ENCODE measurements around the gene CSE1L.
"Not testable (repeated sequence)": the region's sequence is repeated elsewhere in the genome, so short reads cannot be mapped to it uniquely, and the experiment has no call there.

Gene CSE1L

DNA sequence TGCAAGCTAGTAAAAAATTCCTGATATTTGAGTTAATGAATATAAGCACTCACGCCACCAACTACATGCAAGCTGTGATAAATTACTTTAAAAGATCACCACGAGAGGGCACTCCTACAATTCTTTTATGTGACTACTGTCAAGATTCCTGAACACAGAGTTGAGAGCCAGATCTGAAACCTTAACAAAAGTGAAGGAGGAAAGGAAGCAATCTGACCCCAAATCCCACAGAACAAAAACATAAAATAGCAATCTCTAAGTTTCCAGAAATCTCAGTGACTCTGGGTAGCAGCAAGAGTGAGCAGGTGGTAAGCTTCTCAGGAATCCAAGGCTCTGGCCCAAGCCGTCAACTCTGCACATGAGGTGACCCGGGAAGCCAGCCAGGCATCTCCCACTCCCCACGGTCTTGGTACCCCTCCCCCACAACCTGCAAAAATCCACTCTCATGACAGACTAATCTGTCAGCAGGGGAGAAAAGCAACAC, 86.9 kb downstream of the CSE1L start:
- no peak for DNase-seq (ENCODE audit: low read depth)

DNA sequence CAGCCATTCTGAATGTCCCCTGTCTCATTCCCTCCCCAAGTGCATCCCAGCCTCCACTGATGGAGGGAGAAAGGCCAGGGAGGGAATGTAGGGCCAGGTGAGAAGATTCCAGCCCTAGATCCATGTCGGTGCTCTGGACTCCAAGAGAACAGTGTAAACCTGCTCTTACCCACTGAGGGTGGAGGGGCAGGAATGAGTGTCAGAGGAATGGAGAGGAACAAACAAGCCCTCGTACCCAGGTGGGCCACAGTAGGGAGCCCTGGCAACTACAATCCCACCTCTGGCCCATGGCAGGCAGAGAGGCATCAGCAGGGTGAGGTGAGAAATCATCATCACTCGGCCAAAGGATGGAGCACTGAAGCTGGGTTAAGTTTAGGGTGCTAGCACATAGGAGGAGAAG, 87.5 kb downstream of the CSE1L start:
- no peak for DNase-seq (ENCODE audit: low read depth)

DNA sequence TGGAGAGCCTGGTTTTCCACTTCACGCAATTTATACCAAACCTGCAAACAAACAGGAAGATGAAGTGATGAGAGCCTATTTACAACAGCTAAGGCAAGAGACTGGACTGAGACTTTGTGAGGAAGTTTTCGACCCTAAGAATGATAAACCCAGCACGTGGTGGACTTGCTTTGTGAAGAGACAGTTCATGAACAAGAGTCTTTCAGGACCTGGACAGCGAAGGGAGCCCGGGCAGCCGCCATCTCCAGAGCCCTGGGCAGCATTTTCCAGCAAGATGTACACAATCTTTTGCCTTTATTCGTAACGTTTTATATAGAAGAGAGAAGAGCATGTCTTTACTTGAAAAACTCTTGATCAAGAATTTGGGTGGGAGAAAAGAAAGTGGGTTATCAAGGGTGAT, 88.7 kb downstream of the CSE1L start:
- not testable (repeated sequence) for DNase-seq (ENCODE audit: low read depth)

DNA sequence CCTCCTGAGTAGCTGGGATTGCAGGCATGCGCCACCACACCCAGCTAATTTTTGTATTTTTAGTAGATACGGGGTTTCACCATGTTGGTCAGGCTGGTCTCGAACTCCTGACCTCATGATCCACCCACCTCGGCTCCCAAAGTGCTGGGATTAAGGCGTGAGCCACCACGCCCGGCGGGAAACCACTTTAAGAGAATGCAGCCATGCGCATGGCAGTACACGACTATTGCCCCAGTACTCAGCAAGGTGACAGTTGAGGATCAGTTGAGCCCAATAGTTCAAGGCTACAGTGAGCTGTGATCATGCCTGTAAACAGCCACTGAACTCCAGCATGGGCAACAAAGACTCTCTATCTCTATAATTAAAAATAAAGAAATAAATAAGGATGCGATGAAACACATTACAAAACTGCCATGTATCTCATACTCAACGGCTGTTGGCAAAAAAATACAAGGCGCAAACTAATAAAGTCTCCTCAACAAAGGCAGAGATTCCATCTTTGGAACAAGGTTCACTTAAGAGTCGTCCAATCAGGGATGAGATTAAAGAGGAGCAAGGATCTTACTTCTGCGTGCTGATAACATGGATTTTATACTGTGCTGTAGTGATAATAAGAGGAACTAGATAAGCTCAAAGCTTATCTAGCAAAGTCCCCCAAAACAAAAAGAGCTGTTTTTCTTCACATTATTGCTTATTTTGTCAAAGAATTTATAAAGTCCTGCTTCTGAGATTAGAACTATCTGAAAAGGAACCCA, 90.9 kb downstream of the CSE1L start:
- DNase-seq (ENCODE audit: low read depth), result no peak

DNA sequence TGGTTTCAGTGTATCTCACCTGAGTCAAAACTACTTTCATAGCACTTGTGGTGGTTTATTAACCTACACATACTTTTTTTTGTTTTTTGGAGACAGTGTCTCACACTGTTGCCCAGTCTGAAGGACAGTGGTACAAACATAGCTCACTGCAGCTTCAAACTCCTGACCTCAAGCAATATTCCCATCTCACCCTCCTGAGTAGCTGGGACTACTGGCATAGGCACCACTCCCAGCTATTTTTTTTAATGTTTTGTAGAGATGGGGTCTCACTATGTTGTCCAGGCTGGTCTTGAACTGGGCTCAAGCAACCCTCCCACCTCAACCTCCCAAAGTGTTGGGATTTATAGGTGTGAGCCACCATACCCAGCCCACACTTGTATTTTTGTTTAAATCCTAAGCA, 92.3 kb downstream of the CSE1L start:
- no peak for DNase-seq (ENCODE audit: low read depth)

DNA sequence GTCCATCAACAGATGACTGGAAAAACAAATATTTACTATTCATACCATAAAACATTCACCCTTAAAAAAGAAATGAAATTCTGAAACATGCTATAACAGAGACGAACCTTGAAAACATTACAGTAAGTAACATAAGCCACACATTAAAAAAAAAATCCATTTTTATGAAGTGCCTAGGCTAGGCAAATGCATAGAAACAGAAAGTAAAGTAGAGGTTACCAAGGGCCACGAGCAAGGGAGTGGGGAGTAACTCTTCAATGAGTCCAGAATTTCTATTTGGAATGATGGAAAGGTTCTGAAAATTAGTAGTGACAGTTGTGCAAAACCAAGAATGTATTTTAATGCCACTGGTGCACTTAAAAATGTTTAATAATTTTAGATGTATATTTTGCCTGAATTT, 94.3 kb downstream of the CSE1L start:
- DNase-seq (ENCODE audit: low read depth), result no peak

DNA sequence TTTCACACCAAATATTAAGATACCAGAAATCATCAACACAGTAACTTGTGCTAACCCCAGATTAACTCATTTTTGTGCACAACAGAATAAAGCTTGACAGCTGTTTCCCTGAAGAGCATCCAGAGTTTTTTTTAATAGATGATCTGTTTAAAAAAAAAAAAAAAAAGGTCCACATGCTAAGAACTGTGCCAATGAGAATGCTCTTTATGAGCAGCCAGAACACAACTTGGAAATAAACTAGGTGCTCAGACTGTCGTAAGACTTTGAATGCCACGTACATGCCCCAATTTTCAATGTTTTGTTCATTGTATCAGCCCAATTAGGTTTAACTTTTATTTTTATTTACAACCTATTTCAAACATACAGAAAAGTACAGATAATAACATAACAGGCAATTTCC, 94.7 kb downstream of the CSE1L start:
- no peak for DNase-seq (ENCODE audit: low read depth)
